Activated gamma-delta T cell treated with anti-CD3 and anti-CD28 coated beads, Interleukin-2, amount 50 U/mL, for 16 hours (primary cell): Measurements from ENCODE around the gene SLC39A3.

Source experiments
- DNase-seq: peaks from one replicate; pipeline ENCODE4 v3.0.0-alpha.2; 2020; ENCODE audit warnings: low read depth

SLC39A3 gene

DNA sequence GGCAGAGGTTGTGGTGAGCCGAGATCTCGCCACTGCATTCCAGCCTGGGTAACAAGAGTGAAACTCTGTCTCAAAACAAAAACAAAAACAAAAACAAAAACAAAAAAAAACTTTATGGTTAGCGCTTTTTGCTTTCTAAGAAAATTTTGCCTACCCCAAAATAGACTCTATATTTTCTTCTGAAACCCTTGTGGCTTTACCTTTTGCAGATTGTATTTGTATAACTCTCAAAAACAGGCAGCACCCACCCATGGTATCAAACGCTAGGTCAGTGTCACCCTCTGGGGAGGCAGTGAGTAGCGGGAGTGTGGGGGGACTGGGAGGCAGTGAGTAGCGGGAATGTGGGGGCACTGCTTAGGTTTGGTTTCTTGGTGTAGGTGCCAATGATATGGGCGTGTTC, 7.5 kb upstream of the SLC39A3 start:
- no peak for DNase-seq

GRCh38 chr19:2744113-2744512, 4.3 kb upstream of the SLC39A3 start:
- DNase-seq, result no peak

- DNase-seq, result no peak
These were observed 3.3 kb upstream of the SLC39A3 start for GRCh38 chr19:2743099-2743498.

DNA sequence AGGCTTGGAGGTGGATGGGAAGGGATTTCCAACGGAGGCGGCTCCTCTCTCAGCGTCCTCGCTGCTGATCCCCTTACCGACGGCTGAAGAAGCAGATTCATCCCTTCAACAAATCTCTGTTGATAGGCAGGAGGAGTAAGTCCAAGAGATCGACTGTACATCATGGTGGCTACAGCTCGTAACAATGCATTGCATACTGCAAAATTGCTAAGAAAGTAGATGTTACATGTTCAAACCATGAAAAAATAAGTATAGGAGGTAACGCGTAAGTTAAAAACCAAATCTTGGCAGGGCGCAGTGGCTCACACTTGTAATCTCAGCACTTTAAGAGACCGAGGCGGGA, 468 bp upstream of the SLC39A3 start:
- DNase-seq, result no peak

DNA sequence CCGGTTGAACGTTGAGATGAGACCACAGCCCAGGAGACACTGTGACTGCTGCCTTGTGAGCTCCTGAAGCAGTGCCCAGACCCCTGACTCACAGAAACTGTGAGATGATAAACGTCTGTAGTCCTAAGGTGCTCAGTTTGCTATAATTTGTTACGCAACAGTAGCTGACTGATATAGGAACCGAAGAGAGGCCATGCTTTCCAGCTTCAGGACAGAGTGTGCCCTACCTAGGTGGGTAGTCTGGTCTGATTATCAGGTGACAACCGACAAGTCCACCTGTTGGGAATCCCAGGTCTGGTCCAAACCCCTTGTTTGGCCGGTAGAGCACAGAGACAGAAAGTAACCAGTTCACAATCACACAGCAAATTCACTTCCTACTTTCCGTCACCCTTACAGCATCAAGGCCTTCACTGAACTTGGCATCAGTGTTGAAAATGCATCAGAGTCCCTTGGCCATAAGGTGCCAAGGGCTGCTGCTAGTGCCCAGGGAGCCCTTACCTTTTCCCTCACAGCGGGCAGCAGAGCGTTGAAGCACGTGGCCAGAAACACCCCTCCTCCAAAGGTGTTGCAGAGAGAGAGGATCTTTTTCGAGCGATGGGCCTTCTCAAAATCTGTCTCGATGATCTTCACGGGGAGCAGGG, 3.1 kb downstream of the SLC39A3 start:
- no peak for DNase-seq

- DNase-seq, result no peak
These were observed 4.4 kb downstream of the SLC39A3 start for GRCh38 chr19:2735374-2735773.

DNA sequence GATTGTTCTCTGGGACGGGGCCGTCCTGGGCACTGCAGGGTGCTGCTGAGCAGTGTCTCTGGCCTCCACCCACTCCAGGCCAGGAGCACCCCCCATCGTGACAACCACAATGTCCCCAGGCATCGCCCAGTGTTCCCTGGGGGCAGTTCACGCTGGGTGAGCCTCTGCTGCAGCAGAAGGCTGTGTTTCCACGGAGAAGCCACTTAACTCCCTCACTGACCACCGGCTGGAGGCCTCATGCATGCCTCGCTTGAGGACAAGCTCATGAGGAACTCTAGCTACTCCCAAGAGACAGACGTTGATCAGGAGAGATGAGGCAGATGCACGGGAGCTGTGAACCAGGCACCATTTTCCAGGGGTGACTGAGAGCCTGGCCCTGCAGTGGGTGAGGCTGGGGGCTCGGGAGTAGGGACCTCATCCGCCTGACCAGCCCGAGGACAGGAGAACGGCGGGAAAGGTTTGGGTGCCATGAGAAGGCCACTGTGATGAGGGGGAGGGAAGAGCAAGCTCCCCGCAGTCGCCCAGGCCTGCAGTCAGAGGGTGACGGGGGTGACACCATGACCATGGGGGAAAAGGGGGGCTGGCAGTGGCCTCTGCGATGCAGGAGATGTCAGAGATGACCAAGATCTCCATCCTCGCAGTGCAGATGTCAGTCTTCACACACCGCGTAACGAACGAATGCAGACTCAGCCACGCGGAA, 5.1 kb downstream of the SLC39A3 start:
- no peak for DNase-seq

GRCh38 chr19:2733930-2734588, 5.8 kb downstream of the SLC39A3 start:
- DNase-seq, result no peak

DNA sequence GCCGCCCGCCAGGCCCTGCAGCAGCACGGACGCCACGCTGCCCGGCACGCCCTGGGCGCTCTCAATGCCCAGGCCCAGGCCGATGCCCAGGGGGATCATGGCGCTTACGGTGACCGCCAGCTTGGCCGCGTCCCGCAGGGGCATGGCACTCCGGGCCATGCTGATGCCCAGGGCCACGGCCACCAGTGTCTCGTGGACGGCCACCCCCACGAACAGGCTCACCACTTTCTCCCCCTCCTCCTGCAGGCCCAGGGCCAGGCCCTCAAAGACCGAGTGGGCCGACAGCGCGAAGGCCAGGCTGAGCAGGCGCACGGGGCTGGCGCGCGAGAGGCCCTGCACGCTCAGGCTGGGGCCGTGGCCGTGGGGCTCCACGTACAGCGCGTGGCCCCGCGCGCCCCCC, 6.9 kb downstream of the SLC39A3 start:
- DNase-seq, result no peak

DNA sequence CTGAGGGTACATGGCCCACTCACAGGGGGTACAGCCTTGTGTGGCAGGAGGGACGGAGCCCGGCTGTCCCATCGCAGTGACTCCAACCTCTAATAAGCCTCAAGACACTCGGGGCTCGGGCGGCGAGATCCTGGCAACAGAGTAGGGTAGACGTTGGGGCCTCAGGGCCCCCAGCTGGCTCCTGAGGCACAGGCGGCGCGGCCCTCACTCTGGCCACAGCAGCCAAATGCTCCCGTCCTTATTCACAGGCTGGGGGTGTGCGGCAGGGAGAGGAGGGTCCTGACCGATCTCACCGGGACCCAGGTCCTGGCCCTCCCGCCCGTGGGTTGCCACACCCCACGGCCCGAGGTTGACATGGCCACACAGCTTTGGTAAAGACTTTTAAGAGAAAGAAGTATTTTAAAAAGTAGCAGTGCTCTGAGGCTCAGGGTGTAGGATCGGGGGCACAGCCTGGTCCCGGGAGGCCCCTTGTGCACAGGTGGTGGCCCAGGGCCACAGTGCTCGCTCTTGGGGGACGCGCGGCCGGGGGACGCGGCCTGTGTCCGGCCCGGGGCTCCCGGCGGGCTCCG, 7.6 kb downstream of the SLC39A3 start:
- DNase-seq, result no peak

DNA sequence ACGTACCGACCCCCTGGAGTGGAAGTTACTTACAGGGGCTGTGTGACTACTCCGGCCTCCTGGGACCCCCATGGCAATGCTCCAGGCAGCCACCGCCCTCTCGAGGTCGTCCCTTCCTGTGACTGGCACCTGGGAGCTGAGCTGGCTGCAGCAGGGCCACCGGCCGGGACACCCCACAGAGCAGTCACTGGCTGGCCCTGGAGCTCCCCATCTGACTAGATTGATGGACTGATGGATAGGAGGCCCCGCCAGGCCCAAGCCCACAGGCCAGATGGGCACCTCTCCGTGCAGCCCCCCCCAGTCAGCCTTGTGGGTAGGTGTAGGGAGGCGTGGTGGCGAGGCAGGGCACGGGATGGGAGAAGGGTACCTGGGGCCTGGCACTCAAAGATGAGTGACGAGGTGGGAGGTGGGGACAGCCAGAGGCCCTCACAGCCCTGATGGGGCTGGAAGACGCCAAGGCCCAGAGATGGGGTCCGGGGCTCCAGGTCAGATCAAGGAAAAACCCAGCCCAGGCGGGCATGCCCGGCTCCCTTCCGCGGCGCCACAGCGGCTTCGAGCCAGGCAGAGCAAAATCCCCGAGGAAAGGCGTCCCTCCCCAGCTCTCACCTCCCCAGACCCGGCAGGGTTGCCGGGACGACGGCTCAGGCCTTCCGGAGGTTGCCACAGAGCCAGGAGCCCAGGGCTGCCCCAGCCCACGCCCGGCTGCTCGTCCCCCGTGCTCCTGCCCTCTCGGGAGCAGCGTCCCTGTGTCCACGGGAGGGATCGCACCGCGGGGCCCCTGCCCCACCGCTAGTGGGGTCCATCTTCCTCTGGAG, 8.4 kb downstream of the SLC39A3 start:
- DNase-seq, result no peak

DNA sequence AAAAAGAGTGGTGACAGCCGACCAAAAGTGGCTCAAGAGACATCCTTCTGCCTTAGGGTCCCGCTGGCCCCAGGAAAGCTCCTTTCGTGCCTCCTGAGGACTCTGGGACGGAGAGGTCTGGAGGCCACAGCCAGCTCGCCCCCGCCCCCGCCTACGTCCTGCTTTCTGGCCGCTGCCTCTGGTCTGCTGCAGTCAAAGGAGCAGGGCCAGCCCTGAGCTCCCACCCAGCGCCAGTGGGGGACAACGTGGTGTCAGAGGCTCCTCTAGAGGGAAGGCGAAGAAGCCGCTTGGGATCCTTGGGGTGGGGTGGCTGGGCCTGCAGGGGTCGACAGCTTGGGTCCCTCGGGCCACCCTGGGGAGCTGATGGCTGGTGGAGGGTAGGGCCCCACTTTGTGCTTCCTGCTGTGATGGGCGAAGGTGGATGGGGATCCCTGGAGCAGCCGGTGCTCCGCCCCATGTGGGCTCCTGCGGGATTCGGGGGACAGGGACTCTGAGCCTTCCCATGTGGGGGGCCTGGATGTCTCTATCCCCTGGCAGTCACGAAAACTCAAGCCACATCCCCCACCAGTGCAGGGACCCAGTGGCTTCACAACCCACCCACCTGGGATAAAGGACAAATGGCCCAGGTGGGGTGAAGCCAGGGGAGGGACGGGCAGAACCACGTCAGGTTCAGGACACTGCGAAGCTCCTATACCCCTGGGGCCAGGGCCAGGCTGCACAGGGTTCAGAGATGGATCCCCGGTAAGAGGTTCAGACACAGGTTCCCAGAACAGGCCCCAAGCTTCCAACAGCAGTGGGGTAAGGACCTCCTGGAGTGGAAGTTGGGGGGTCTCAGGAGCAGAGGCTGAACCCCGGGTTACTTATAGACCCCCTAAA, 9.6 kb downstream of the SLC39A3 start:
- DNase-seq, result no peak

- DNase-seq, result no peak
These were observed 10.9 kb downstream of the SLC39A3 start for GRCh38 chr19:2728783-2729387.

DNA sequence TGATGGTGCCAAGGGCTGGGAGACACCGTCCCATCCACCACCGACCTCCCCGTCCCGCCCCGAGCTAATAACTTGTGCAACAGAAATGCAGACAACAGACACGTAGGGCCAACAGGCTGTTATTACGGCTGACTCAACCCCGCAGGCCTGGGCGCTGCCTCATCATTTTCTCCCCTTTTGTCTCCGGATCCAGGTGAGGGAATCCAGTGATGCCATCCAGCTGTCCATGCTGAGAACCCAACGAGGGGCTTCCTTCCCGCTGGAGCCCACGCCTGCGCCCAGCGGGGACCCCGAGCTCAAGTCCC, 12.2 kb downstream of the SLC39A3 start:
- no peak for DNase-seq

DNA sequence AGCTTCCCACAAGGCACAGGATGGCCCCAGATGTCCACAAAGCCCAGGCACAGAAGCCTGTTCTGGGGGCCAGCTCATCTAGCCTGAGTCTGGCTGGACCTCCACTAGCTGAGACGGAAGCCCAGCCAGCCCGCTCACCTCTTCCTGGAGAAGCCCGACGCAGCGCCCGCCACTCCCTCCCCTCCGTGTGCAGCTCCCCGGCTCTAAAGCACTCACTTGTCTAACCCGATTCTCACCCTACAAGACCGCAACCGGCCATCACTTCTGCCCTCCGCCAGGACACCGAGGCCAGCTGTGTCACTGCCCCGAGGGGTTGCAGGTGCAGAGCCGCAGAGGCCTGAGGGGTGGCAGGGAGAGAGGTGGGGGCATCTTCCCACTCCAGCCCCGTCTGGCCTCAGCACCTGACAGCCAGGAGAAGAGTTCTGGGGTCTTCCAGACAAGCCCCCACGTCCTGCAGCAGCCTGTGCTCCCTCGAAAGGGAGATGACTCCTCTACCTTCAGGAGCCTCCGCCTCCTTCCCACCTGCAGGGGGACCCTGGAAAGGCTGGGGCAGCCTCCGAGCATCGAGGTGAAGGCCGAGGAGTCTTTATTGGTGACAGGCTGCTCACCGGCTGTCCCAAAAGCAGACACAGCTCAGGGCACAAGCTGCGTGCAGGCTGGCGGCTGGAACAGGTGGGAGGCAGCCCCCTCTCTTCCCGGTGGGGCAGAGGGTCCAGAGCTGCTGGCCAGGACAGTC, 12.7 kb downstream of the SLC39A3 start:
- DNase-seq, result no peak

DNA sequence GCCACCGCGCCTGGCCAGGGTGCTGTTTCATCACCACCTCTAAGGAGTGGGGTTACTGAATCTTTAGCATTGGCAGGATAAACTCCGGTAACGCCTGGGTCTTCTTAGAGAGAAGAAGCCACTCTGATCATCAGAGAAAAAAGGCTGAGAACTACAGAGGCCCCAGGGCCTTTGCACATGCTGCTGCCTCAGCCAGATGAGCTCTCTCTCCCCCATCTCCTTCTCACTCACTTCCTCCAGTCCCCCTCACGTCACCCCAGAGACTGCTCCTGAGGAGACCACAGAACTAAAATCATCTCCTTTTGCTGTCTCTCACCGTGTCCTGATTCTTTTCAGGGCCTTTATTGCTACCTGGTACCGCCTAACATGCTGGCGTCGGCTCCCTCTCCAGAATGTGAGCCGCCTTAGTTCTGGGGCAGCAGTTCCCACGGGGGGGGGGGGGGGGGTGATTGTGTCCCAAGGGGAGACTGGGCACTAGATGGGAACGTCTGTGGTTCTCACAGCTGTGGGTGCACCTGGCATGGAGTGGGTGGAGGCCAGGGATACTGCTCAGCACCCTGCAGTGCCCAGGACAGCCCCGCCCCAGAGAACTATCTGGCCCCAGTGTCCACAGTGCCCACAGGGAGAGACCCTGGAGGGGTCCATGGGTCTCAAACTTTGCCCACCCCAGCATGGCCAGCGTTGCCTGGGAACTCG, 13.5 kb downstream of the SLC39A3 start:
- DNase-seq, result no peak

DNA sequence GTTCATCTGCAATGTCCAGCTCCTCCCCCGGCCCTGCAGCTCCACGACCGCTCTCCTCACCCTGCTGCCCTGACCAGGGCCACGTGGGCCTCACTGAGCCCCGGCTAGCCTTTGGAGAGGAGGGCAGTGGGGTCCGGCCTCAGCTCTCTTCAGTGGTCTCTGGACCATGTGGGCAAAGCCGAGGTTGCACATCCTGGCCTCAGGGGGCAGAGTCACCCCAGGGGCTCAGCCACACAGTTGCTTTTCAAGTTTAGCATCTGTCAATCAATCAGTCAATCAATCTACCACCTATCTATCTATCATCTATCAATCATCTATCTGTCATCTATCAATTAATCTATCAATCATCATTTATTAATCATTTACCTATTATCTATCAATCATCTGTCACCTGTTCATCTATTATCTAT, 15.7 kb downstream of the SLC39A3 start:
- no peak for DNase-seq

DNA sequence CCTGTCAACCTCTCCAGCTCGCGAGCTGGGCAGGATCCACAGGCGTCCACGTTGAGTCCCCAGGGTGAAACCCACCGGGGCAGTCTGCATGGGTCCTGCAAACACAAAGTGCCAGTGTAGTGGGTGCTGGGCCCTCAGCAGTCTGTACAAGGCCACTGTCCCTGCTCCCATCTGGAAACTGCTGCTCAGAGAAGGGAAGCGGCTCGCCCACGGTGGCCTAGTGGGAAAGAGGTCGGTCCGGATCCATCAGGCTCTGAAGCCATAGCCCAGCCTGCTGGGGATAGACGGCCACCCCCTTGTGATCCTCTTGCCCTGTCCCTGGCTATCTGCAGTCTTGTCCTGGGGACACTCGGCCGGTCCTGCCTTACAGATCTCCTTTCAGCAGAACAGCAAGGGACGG, 16.1 kb downstream of the SLC39A3 start:
- DNase-seq, result no peak

- no peak for DNase-seq
These were observed 16.5 kb downstream of the SLC39A3 start for GRCh38 chr19:2723345-2723715.
